MCF 10A (cell line): Measurements from ENCODE around the gene AP2A1. TPM values are rescaled to one million over a fixed set of nuclear protein-coding genes. Genes with fewer than 3 reads are reported as not detected.

Experiments used
- BruUV-seq: library from RNA; stranded (reverse); fragments of 400-500 nt; replicated peaks from 2 replicates; lab custom pipeline; 2021; lab: Mats Ljungman, UMichigan
- CTCF ChIA-PET: fragments of 300-600 bp; sonication (Branson Sonifier 250); formaldehyde crosslinking; extraction: SDS; loops from one replicate; lab custom pipeline; 2021; ENCODE audit warnings: antibody characterized with exemption, inconsistent platforms; lab: Yijun Ruan, JAX
- POLR2A ChIA-PET: fragments of 300-600, 350-650 bp; sonication (Branson Sonifier 250); formaldehyde crosslinking; extraction: SDS; loops from one replicate; lab custom pipeline; 2020; ENCODE audit warnings: antibody characterized with exemption, inconsistent platforms; lab: Yijun Ruan, JAX
- DNase-seq: peaks from one replicate; pipeline ENCODE4 v3.0.0-alpha.2; 2018; ENCODE audit not compliant: unreplicated experiment
- H3K27ac Mint-ChIP-seq: one replicate; pipeline ENCODE4 v1.8.0; 2022; ENCODE audit warnings: mild to moderate bottlenecking, low read depth, mixed read lengths; ENCODE audit not compliant: unreplicated experiment
- H3K27me3 Mint-ChIP-seq: one replicate; pipeline ENCODE4 v1.8.0; 2022; ENCODE audit warnings: mixed read lengths; ENCODE audit not compliant: insufficient read depth, unreplicated experiment
- H3K36me3 Mint-ChIP-seq: one replicate; pipeline ENCODE4 v1.8.0; 2022; ENCODE audit warnings: mild to moderate bottlenecking, moderate library complexity, mixed read lengths; ENCODE audit not compliant: insufficient read depth, unreplicated experiment
- H3K4me1 Mint-ChIP-seq: one replicate; pipeline ENCODE4 v1.8.0; 2022; ENCODE audit warnings: mixed read lengths; ENCODE audit not compliant: insufficient read depth, unreplicated experiment
- H3K4me3 Mint-ChIP-seq: one replicate; pipeline ENCODE4 v1.8.0; 2022; ENCODE audit warnings: mild to moderate bottlenecking, moderate library complexity, mixed read lengths; ENCODE audit not compliant: unreplicated experiment
- H3K9me3 Mint-ChIP-seq: one replicate; pipeline ENCODE4 v1.8.0; 2022; ENCODE audit warnings: mixed read lengths; ENCODE audit not compliant: unreplicated experiment
- intact Hi-C: fragments of 100-400 bp; cut with micrococcal nuclease; formaldehyde crosslinking; loops from 2 replicates; pipeline ENCODE4 v1.14.1; 2022
- total RNA-seq: library from RNA; stranded (reverse); gene quantifications from 2 replicates; pipeline ENCODE4 v1.2.3, GENCODE V29; 2022
- TF ChIP-seq, protein P1 (sequence below): fragments of 200-600 bp; IDR thresholded peaks from one replicate; pipeline ENCODE4 v1.8.0; 2022; ENCODE audit warnings: antibody characterized with exemption, mild to moderate bottlenecking; ENCODE audit not compliant: unreplicated experiment

AP2A1 gene
- total RNA-seq, 1 experiment from 2014 or later = 70.5 TPM

DNA sequence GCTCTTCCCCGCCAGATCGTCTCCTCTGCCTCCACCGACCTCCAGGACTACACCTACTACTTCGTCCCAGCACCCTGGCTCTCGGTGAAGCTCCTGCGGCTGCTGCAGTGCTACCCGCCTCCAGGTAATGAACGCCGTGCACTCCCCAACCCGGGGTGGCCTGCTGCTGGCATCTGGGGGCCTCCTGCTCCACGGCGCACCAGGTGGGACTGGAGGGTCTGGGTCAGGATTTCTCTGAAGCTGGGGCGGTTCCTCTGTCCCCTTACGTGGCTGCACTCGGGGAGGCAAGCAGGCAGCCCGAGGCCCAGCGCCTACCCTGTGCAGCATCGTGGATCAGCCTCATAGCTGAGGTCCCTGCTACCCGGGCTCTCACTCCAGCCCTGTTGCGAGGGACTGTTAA, 28.8 kb downstream of the AP2A1 start:
- intact Hi-C loops = no loop called here
- H3K4me3 Mint-ChIP-seq = no peak overlapping the region
- no peaks in the 10 kb centered on the region for H3K9me3 Mint-ChIP-seq
- no peak overlapping the region for H3K27ac Mint-ChIP-seq
- no peaks in the 10 kb centered on the region for H3K4me1 Mint-ChIP-seq
- BruUV-seq = no TSS peak
- no peak for DNase-seq
- peaks cover 72% of the 10 kb centered on the region for H3K36me3 Mint-ChIP-seq
- TF ChIP-seq, protein P1, sequence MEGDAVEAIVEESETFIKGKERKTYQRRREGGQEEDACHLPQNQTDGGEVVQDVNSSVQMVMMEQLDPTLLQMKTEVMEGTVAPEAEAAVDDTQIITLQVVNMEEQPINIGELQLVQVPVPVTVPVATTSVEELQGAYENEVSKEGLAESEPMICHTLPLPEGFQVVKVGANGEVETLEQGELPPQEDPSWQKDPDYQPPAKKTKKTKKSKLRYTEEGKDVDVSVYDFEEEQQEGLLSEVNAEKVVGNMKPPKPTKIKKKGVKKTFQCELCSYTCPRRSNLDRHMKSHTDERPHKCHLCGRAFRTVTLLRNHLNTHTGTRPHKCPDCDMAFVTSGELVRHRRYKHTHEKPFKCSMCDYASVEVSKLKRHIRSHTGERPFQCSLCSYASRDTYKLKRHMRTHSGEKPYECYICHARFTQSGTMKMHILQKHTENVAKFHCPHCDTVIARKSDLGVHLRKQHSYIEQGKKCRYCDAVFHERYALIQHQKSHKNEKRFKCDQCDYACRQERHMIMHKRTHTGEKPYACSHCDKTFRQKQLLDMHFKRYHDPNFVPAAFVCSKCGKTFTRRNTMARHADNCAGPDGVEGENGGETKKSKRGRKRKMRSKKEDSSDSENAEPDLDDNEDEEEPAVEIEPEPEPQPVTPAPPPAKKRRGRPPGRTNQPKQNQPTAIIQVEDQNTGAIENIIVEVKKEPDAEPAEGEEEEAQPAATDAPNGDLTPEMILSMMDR = no peak
- ChIA-PET CTCF (no interaction called here), POLR2A (no interaction called here)
- no peaks in the 10 kb centered on the region for H3K27me3 Mint-ChIP-seq

DNA sequence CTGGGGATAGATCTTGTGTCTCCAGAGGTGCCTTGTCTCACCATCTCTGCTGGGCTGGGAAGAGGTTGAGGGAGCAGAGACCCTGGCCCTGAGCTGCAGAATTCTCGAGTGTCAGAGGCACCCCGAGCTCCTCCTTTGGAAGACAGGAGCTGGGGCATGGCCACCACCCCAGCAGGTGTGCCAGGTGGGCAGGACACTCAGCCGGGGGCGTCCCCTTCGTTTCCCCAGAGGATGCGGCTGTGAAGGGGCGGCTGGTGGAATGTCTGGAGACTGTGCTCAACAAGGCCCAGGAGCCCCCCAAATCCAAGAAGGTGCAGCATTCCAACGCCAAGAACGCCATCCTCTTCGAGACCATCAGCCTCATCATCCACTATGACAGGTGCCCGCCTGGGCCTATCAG, 31.8 kb downstream of the AP2A1 start:
- intact Hi-C loops = no loop called here
- H3K4me1 Mint-ChIP-seq = no peaks in the 10 kb centered on the region
- no peaks in the 10 kb centered on the region for H3K9me3 Mint-ChIP-seq
- no peak overlapping the region for H3K4me3 Mint-ChIP-seq
- TF ChIP-seq, protein P1 = no peak
- ChIA-PET POLR2A (interaction anchor here (1.1 to 1.2 kb wide), 2 partner anchors 15 to 30 kb away, joined by 3 to 4 read pairs; partner anchors contain the start of gene FUZ), CTCF (interaction anchor here (0.6 kb wide), 1 partner anchor 49 kb away, joined by 4 read pairs; no protein-coding TSS in a partner anchor)
- H3K27ac Mint-ChIP-seq = no peak overlapping the region
- H3K36me3 Mint-ChIP-seq = peaks cover 72% of the 10 kb centered on the region
- DNase-seq = no peak
- H3K27me3 Mint-ChIP-seq = no peaks in the 10 kb centered on the region
- no TSS peak for BruUV-seq

DNA sequence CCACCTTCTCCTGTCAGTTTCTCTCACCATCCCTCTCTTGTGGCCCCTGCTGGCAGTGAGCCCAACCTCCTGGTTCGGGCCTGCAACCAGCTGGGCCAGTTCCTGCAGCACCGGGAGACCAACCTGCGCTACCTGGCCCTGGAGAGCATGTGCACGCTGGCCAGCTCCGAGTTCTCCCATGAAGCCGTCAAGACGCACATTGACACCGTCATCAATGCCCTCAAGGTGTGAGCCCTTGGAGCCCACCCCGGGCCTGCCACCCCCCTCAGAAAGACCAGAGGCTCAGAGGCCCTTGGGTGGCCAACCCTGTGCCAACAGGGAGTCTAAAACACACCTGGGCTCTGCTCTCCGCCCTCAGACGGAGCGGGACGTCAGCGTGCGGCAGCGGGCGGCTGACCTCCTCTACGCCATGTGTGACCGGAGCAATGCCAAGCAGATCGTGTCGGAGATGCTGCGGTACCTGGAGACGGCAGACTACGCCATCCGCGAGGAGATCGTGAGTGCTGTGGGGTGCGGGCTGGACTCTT, 32.5 kb downstream of the AP2A1 start:
- Mint-ChIP-seq H3K36me3 (peaks cover 72% of the 10 kb centered on the region), H3K4me3 (no peak overlapping the region)
- BruUV-seq = no TSS peak

DNA sequence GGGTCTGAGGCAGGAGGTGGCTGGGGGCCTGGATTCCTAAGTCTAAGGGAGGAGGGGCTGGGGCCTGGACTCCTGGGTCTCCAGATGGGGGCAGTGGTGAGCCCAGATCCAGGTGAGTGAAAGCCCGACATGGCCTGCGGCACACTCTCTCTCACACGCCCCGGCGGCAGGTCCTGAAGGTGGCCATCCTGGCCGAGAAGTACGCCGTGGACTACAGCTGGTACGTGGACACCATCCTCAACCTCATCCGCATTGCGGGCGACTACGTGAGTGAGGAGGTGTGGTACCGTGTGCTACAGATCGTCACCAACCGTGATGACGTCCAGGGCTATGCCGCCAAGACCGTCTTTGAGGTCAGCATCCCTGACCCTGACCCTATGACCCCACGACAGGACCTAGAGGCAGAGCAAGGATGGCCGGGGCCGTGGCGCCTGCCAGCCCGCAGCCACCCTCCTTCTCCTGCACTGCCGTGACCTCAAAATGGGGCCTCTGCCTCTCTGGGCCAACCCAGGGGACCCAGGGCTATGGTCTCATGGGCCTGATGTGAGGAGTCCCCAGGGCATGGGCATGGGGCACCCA, 33.1 kb downstream of the AP2A1 start:
- Mint-ChIP-seq H3K36me3 (peaks cover 67% of the 10 kb centered on the region), H3K4me1 (no peaks in the 10 kb centered on the region), H3K4me3 (no peak overlapping the region), H3K27ac (no peak overlapping the region), H3K9me3 (no peaks in the 10 kb centered on the region), H3K27me3 (no peaks in the 10 kb centered on the region)
- BruUV-seq = no TSS peak
- no peak for DNase-seq
- ChIA-PET CTCF (no interaction called here), POLR2A (no interaction called here)
- intact Hi-C loops = no loop called here
- TF ChIP-seq, protein P1 = no peak

More for the DNA sequence above, 32.5 kb downstream of the AP2A1 start:
- no peak overlapping the region for H3K27ac Mint-ChIP-seq
- H3K27me3 Mint-ChIP-seq = no peaks in the 10 kb centered on the region
- CTCF ChIA-PET = no interaction called here
- DNase-seq = no peak
- intact Hi-C loops = no loop called here
- TF ChIP-seq, protein P1 = no peak
- no peaks in the 10 kb centered on the region for H3K4me1 Mint-ChIP-seq
- POLR2A ChIA-PET = interaction anchor here (1.2 kb wide), 1 partner anchor 31 kb away, joined by 3 read pairs; no protein-coding TSS in a partner anchor
- no peaks in the 10 kb centered on the region for H3K9me3 Mint-ChIP-seq
